ENCODE measurements around the gene SPRED1. TPM values are rescaled to one million over a fixed set of nuclear protein-coding genes. Genes with fewer than 3 reads are reported as not detected.

SPRED1 gene
- total RNA-seq, 1 donor = 55.7 TPM

GRCh38 chr15:38217788-38218609, 34.6 kb upstream of the SPRED1 start:
- TF ChIP-seq CTCF (IDR thresholded peaks at IDR 0.05; ENCODE audit: insufficient read depth, low read depth, low read length) = no peak
- H3K4me3 ChIP-seq (ENCODE audit: low read depth, low read length) = no peak overlapping the region
- no peak for DNase-seq (ENCODE audit: low read depth)

GRCh38 chr15:38220606-38221273, 31.9 kb upstream of the SPRED1 start:
- no peak for TF ChIP-seq CTCF (IDR thresholded peaks at IDR 0.05; ENCODE audit: insufficient read depth, low read depth, low read length)
- no peak overlapping the region for H3K4me3 ChIP-seq (ENCODE audit: low read depth, low read length)
- no peak for DNase-seq (ENCODE audit: low read depth)

- no peak for DNase-seq (ENCODE audit: low read depth)
- no peak for TF ChIP-seq CTCF (IDR thresholded peaks at IDR 0.05; ENCODE audit: insufficient read depth, low read depth, low read length)
- H3K4me3 ChIP-seq (ENCODE audit: low read depth, low read length) = no peak overlapping the region
Measured at GRCh38 chr15:38224486-38224885, 28.1 kb upstream of the SPRED1 start.

- no peak overlapping the region for H3K4me3 ChIP-seq (ENCODE audit: low read depth, low read length)
- no peak for DNase-seq (ENCODE audit: low read depth)
- TF ChIP-seq CTCF (IDR thresholded peaks at IDR 0.05; ENCODE audit: insufficient read depth, low read depth, low read length) = no peak
Measured at GRCh38 chr15:38225381-38225780, 27.3 kb upstream of the SPRED1 start.

- DNase-seq (ENCODE audit: low read depth) = peak; percentile 79
- no peak for TF ChIP-seq CTCF (IDR thresholded peaks at IDR 0.05; ENCODE audit: insufficient read depth, low read depth, low read length)
- H3K4me3 ChIP-seq (ENCODE audit: low read depth, low read length) = no peak overlapping the region
Measured at GRCh38 chr15:38226608-38227266, 25.9 kb upstream of the SPRED1 start.

- no peak overlapping the region for H3K4me3 ChIP-seq (ENCODE audit: low read depth, low read length)
- no peak for DNase-seq (ENCODE audit: low read depth)
- TF ChIP-seq CTCF (IDR thresholded peaks at IDR 0.05; ENCODE audit: insufficient read depth, low read depth, low read length) = no peak
Measured at GRCh38 chr15:38227941-38228340, 24.7 kb upstream of the SPRED1 start.

All from fibroblast of villous mesenchyme (primary cell).